ENCODE results near the gene CST9L.

Gene CST9L

GRCh38 chr20:23554401-23554800 lies 13.9 kb downstream of the CST9L start:
- Histone ChIP-seq H3K36me3 (ENCODE audit: control insufficient read depth, insufficient read depth, low read length) (no peaks in the 10 kb centered on the region), H3K4me1 (ENCODE audit: control insufficient read depth, insufficient read depth, low read length) (no peaks in the 10 kb centered on the region), H3K9me3 (ENCODE audit: control insufficient read depth, low read length) (no peaks in the 10 kb centered on the region), H3K27me3 (ENCODE audit: control insufficient read depth, insufficient read depth, low read length) (no peaks in the 10 kb centered on the region), H3K9ac (ENCODE audit: low read length) (no peak overlapping the region), H3K4me3 (ENCODE audit: low read length) (no peak overlapping the region)

DNA sequence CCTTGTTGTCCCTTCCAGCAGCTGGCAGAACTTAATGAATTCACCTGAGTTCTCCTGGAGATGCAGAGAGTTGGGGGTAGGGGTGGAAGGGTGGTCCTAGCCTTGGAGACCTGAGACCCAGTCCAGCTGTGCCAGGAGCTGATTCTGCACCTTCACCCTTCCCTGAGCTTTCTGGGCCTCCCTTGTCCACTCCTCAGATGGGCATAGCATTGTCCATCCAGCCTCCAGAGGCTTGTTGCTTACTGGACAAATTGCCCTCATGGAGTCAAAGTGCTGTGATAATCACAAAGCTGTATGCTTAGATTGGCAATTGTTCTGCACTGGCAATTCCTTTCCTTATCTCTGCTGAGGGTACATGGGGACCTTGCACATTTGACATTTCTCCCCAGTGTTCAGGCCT lies 16.5 kb downstream of the CST9L start:
- Histone ChIP-seq H3K36me3 (ENCODE audit: control insufficient read depth, insufficient read depth, low read length) (no peaks in the 10 kb centered on the region), H3K27me3 (ENCODE audit: control insufficient read depth, insufficient read depth, low read length) (no peaks in the 10 kb centered on the region), H3K4me1 (ENCODE audit: control insufficient read depth, insufficient read depth, low read length) (no peaks in the 10 kb centered on the region), H3K9me3 (ENCODE audit: control insufficient read depth, low read length) (no peaks in the 10 kb centered on the region), H3K4me3 (ENCODE audit: low read length) (no peak overlapping the region), H3K9ac (ENCODE audit: low read length) (no peak overlapping the region)

DNA sequence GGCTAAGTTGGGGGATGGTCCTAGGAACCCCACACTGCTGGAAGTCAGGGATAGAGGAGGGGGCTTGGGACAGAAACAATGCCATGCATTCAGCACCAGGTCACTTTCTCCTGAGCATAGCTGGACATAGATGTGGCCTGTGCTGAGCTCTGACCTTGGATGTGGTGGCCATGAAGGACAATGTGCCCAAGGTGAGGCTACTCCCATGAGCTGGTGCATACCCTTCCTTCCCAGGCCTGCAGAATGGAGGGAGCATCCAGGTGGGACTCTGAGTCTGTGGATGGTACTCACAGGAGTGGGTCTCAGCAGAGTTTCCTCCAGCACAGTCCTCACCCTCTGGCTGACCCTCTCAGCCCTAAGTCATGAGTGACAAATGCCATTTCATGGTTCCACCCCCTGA lies 16.9 kb downstream of the CST9L start:
- Histone ChIP-seq H3K27me3 (ENCODE audit: control insufficient read depth, insufficient read depth, low read length) (no peaks in the 10 kb centered on the region), H3K4me3 (ENCODE audit: low read length) (no peak overlapping the region), H3K36me3 (ENCODE audit: control insufficient read depth, insufficient read depth, low read length) (no peaks in the 10 kb centered on the region), H3K4me1 (ENCODE audit: control insufficient read depth, insufficient read depth, low read length) (no peaks in the 10 kb centered on the region), H3K9ac (ENCODE audit: low read length) (no peak overlapping the region), H3K9me3 (ENCODE audit: control insufficient read depth, low read length) (no peaks in the 10 kb centered on the region)

DNA sequence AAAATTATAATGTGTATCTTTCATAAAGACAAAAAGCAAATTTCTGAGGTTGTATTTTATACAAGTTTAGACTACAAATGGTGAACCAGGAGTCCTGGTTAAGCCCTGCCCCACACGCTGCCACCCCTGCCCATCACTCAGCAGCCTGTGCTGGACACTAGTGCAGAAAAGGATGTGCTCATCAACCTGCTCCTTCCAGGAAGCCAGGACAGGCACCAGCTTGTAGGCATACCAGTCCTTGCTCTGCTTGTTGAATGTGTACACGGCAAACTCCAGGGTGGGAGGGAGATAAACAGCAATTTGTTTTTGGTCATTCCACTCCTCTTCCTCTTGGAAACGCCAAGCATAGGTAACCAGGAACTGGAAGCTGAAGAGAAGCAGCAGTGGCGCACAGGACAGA lies 18.1 kb downstream of the CST9L start:
- Histone ChIP-seq H3K4me1 (ENCODE audit: control insufficient read depth, insufficient read depth, low read length) (no peaks in the 10 kb centered on the region), H3K36me3 (ENCODE audit: control insufficient read depth, insufficient read depth, low read length) (no peaks in the 10 kb centered on the region), H3K9ac (ENCODE audit: low read length) (no peak overlapping the region), H3K9me3 (ENCODE audit: control insufficient read depth, low read length) (no peaks in the 10 kb centered on the region), H3K4me3 (ENCODE audit: low read length) (no peak overlapping the region), H3K27me3 (ENCODE audit: control insufficient read depth, insufficient read depth, low read length) (no peaks in the 10 kb centered on the region)

GRCh38 chr20:23548408-23548807 lies 19.9 kb downstream of the CST9L start:
- Histone ChIP-seq H3K27me3 (ENCODE audit: control insufficient read depth, insufficient read depth, low read length) (no peaks in the 10 kb centered on the region), H3K36me3 (ENCODE audit: control insufficient read depth, insufficient read depth, low read length) (no peaks in the 10 kb centered on the region), H3K4me3 (ENCODE audit: low read length) (no peak overlapping the region), H3K4me1 (ENCODE audit: control insufficient read depth, insufficient read depth, low read length) (no peaks in the 10 kb centered on the region), H3K9ac (ENCODE audit: low read length) (no peak overlapping the region), H3K9me3 (ENCODE audit: control insufficient read depth, low read length) (no peaks in the 10 kb centered on the region)

GRCh38 chr20:23547613-23548012 lies 20.7 kb downstream of the CST9L start:
- no peaks in the 10 kb centered on the region for H3K27me3 ChIP-seq (ENCODE audit: control insufficient read depth, insufficient read depth, low read length)
- H3K9ac ChIP-seq (ENCODE audit: low read length) = no peak overlapping the region
- no peaks in the 10 kb centered on the region for H3K4me1 ChIP-seq (ENCODE audit: control insufficient read depth, insufficient read depth, low read length)
- no peaks in the 10 kb centered on the region for H3K9me3 ChIP-seq (ENCODE audit: control insufficient read depth, low read length)
- no peak overlapping the region for H3K4me3 ChIP-seq (ENCODE audit: low read length)
- H3K36me3 ChIP-seq (ENCODE audit: control insufficient read depth, insufficient read depth, low read length) = no peaks in the 10 kb centered on the region

DNA sequence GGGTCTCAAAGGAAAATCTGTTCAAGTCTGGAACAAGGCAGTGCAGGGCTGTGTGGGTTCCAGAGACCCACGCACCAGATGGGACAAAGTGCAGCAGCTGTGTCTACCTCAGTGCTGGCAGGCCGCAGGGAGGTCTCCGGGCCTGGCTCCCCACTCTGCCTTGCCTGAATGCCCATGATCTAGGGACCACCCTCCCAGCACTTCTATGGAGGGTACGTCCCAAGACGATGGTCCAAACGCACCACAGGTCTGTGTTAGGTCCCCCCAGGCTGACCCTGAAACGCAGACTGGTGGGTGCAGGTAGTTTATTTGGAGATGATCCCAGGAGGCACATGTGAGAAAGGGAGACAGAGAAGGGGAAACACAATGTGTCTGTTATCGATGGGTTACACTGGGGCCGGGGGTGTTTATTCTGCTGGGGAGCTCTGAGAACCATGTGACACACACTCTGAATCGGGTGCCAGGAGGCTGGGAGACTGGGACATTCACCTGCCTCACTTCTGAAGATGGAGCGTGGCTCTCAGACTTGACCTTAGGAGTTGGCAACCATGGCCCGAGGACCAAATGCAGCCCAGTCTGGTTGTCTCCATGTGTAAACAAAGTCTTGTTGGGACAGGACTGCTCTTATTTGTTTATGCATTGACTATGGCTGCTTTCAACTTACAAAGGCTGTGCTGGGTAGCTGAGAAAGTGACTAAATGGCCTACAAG lies 21.7 kb downstream of the CST9L start:
- Histone ChIP-seq H3K4me1 (ENCODE audit: control insufficient read depth, insufficient read depth, low read length) (no peaks in the 10 kb centered on the region), H3K9me3 (ENCODE audit: control insufficient read depth, low read length) (no peaks in the 10 kb centered on the region), H3K9ac (ENCODE audit: low read length) (no peak overlapping the region), H3K4me3 (ENCODE audit: low read length) (no peak overlapping the region), H3K36me3 (ENCODE audit: control insufficient read depth, insufficient read depth, low read length) (no peaks in the 10 kb centered on the region), H3K27me3 (ENCODE audit: control insufficient read depth, insufficient read depth, low read length) (no peaks in the 10 kb centered on the region)

GRCh38 chr20:23544133-23544532 lies 24.2 kb downstream of the CST9L start:
- Histone ChIP-seq H3K9ac (ENCODE audit: low read length) (no peak overlapping the region), H3K36me3 (ENCODE audit: control insufficient read depth, insufficient read depth, low read length) (no peaks in the 10 kb centered on the region), H3K4me1 (ENCODE audit: control insufficient read depth, insufficient read depth, low read length) (no peaks in the 10 kb centered on the region), H3K4me3 (ENCODE audit: low read length) (no peak overlapping the region), H3K27me3 (ENCODE audit: control insufficient read depth, insufficient read depth, low read length) (no peaks in the 10 kb centered on the region), H3K9me3 (ENCODE audit: control insufficient read depth, low read length) (no peaks in the 10 kb centered on the region)

- H3K27me3 ChIP-seq (ENCODE audit: control insufficient read depth, insufficient read depth, low read length) = no peaks in the 10 kb centered on the region
- no peaks in the 10 kb centered on the region for H3K36me3 ChIP-seq (ENCODE audit: control insufficient read depth, insufficient read depth, low read length)
- no peak overlapping the region for H3K4me3 ChIP-seq (ENCODE audit: low read length)
- no peaks in the 10 kb centered on the region for H3K4me1 ChIP-seq (ENCODE audit: control insufficient read depth, insufficient read depth, low read length)
- H3K9me3 ChIP-seq (ENCODE audit: control insufficient read depth, low read length) = no peaks in the 10 kb centered on the region
- no peak overlapping the region for H3K9ac ChIP-seq (ENCODE audit: low read length)
These were observed 25.5 kb downstream of the CST9L start for GRCh38 chr20:23542801-23543200.

GRCh38 chr20:23541776-23542175 lies 26.5 kb downstream of the CST9L start:
- no peak overlapping the region for H3K9ac ChIP-seq (ENCODE audit: low read length)
- no peaks in the 10 kb centered on the region for H3K27me3 ChIP-seq (ENCODE audit: control insufficient read depth, insufficient read depth, low read length)
- H3K4me3 ChIP-seq (ENCODE audit: low read length) = no peak overlapping the region
- no peaks in the 10 kb centered on the region for H3K4me1 ChIP-seq (ENCODE audit: control insufficient read depth, insufficient read depth, low read length)
- no peaks in the 10 kb centered on the region for H3K36me3 ChIP-seq (ENCODE audit: control insufficient read depth, insufficient read depth, low read length)
- H3K9me3 ChIP-seq (ENCODE audit: control insufficient read depth, low read length) = no peaks in the 10 kb centered on the region

- Histone ChIP-seq H3K9me3 (ENCODE audit: control insufficient read depth, low read length) (no peaks in the 10 kb centered on the region), H3K9ac (ENCODE audit: low read length) (no peak overlapping the region), H3K36me3 (ENCODE audit: control insufficient read depth, insufficient read depth, low read length) (no peaks in the 10 kb centered on the region), H3K4me3 (ENCODE audit: low read length) (no peak overlapping the region), H3K27me3 (ENCODE audit: control insufficient read depth, insufficient read depth, low read length) (no peaks in the 10 kb centered on the region), H3K4me1 (ENCODE audit: control insufficient read depth, insufficient read depth, low read length) (no peaks in the 10 kb centered on the region)
These were observed 27.0 kb downstream of the CST9L start for GRCh38 chr20:23541330-23541729.

- Histone ChIP-seq H3K27me3 (ENCODE audit: control insufficient read depth, insufficient read depth, low read length) (no peaks in the 10 kb centered on the region), H3K4me3 (ENCODE audit: low read length) (no peak overlapping the region)
These were observed 27.7 kb downstream of the CST9L start for GRCh38 chr20:23540624-23541023.

GRCh38 chr20:23537030-23537429 lies 31.3 kb downstream of the CST9L start:
- no peaks in the 10 kb centered on the region for H3K9me3 ChIP-seq (ENCODE audit: control insufficient read depth, low read length)
- H3K27me3 ChIP-seq (ENCODE audit: control insufficient read depth, insufficient read depth, low read length) = no peaks in the 10 kb centered on the region
- H3K9ac ChIP-seq (ENCODE audit: low read length) = no peak overlapping the region
- no peaks in the 10 kb centered on the region for H3K4me1 ChIP-seq (ENCODE audit: control insufficient read depth, insufficient read depth, low read length)
- no peak overlapping the region for H3K4me3 ChIP-seq (ENCODE audit: low read length)
- no peaks in the 10 kb centered on the region for H3K36me3 ChIP-seq (ENCODE audit: control insufficient read depth, insufficient read depth, low read length)

More at GRCh38 chr20:23540624-23541023, 27.7 kb downstream of the CST9L start:
- H3K36me3 ChIP-seq (ENCODE audit: control insufficient read depth, insufficient read depth, low read length) = no peaks in the 10 kb centered on the region
- H3K4me1 ChIP-seq (ENCODE audit: control insufficient read depth, insufficient read depth, low read length) = no peaks in the 10 kb centered on the region
- H3K9me3 ChIP-seq (ENCODE audit: control insufficient read depth, low read length) = no peaks in the 10 kb centered on the region
- no peak overlapping the region for H3K9ac ChIP-seq (ENCODE audit: low read length)

Measured in mucosa of stomach (tissue), 1 donor.